ENCODE results near the gene NOL4L.

NOL4L gene

DNA sequence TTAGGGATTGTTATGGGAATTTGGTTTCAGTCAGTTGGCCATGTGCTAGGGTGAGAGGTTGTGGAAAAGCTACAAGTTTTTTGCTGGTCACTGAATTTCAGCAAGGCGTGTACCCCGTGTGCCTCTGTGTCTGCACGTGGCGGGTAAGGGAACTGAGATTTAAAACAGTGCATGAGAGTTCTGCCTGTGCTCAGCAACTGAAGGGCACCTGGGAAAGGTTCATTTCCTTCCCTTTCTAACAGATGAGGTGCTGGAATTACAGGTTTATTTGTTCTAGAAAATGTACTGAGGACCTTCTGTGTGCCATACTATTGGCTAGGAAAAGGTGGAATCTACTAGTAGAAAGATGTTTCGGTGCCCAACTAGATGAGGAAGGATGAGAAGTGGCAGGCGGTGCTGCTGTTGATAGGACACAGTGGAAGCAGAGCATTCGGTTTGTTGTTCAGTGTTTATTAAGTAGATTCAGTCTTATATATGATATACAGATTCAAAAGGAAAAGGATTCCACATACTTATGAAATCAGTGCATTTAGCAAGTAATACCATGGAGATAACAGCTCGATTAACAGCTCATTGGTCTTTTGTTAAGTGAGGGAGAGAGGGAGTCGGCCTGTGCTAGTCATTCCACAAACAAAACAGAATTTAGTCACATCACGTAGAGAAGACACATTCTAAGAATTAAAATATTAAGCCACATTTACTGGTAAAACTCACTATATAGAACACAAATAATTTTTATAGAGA is 142.3 kb downstream of the NOL4L start:
- no peak for DNase-seq

DNA sequence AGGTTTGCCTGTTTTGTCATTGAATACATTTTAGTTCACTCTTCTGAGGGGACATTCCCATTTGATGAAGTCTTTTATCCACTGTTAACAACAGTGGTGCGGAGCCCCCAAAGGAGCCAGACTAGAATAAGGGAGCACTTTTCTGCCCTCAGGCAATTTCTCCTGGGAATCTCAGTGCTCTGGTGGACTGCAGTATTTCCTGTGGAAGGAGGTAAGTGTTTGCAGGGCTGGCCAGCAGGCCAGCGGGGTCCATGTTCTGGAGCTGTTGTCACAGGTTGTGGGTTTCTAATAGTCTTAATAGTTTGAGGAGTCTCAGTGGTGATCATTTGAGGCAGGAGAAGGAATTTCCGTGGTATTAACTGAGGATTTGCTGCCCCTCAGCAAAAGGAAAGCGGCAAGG is 143.5 kb downstream of the NOL4L start:
- no peak for DNase-seq

DNA sequence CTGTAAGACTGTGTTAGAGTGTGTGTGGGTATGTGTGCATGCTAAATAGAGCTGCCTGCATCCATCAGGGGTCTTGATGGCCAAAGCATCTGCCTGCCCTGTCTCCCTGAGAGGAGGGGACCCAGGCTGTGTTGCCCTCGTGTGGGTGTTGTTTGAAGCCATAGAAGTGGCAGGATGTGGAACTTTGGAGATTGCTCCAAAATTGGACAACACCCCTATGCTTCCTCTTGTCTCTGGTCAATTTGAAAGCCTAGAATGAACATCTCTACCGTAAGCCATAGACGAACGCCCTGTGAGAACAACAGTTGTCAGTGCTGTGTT is 144.4 kb downstream of the NOL4L start:
- DNase-seq, result no peak

DNA sequence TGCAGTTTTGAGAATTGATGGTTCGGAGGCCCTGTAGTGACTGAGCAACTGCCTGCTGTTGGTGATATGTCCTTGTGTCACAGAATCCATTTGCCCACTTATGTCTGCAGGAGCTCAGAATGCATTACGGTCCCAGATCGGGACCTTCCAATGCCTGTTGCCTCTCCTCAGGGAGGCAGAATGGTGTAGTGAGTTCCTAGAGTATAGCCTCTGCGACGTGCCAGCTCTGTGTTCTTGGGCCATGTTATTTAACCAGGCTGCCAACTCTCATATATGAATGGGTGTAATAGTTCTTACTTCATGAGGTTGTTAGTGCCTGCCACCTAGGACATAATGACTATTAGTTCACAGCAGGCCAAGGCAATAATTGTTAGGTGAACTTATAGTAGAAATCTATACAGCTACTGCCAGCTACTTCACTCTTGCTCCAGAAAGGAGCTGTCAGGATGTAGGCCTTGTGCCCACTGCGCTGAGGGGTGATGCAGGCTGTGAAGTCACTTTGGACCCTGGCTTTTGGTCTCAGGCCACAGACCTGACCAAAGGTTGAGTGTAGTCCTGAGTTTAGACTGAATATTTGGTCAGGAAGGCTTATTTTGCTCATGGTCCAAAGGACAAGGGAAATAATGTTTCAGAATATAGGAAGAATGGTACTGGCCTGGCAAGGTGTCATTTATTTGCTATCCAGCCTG is 144.9 kb downstream of the NOL4L start:
- DNase-seq, result no peak

DNA sequence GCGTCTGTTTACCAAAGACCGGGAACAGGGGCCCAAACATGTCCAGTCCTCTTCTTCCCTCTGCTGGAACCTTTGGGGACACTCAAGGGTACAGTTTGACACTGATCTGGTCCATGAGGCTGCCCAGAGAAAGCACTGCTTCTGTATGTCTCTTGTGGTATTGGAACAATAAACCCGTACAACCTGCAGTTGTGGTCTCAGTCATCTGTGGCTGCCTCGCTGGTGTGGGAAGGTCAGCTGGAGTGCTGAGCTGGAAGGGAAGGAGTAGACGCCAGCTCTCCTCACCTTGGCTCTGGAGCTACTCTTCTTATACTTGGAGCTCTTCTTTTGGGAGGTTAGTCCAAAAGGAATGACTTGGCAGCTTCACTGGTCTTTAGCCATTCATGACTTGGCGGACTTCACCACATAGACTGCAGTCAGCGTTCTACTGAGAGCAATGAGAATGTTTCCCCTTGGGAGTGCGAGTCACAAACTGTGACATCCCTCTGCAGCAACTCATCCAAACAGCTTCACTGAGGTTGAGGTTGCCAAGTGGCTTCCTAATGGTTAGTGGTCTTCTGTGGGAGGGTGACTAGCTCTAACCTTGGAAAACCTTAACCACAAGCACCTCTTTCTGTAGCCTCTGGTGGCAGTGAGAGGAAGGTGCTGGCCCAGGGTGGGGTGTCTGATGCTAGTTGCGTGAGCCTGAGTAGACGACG is 145.9 kb downstream of the NOL4L start:
- no peak for DNase-seq

DNA sequence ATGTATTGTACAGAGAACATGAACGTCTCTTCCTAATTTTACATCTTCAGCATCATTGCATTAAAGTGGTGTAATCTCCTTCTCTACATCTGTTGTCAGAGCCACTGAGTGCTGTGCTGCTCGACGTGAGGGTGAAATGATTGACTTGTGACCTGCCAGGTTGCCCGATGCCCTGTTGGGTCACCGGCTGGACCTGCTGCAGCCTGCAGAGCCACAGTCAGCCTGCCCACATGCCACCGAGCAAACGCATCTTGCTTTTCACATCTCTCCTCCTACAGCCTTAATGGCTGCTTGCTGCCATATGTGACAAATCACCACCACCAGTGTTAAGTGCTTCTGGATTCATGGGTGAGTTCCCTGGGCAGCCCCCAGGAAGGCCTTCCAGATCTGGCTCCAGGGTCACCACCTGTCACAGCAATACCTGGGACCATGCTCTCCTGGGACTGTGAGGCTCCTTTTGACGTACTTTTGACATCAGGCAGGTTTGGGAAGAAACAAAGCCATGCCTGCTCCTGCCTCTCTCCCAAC is 146.7 kb downstream of the NOL4L start:
- DNase-seq, result no peak

DNA sequence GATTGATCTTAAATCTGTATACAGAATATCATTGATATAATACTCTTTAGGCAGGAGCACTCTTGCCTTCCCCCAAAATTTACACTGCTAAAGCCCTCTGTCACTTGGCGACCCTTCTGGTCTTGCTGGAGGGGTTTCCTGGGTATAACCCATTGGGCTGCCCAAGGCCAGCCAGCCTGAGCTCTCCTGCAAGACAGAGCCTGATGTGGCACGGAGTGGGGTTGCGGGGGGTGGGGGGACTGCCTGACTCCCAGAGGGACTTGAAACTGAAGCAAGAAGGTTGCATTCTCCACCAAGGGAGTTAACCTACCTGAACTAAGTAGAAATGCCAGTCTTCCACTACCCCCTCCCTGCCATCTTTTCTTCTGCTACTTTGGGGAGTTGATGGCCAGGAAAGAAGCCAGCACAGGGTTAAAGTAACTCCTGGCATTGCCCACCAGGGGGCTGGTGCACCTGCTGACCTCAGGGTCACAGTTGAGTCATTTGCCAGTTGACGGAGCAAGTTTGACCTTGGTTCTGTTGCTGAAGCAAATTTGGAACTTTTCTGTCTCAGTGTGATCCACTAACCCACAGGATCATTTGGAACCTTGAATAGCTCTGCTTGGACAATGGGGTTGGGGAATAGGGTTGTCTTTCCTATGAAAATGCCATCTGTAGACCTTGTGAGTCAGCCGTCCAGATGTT is 147.6 kb downstream of the NOL4L start:
- no peak for DNase-seq

DNA sequence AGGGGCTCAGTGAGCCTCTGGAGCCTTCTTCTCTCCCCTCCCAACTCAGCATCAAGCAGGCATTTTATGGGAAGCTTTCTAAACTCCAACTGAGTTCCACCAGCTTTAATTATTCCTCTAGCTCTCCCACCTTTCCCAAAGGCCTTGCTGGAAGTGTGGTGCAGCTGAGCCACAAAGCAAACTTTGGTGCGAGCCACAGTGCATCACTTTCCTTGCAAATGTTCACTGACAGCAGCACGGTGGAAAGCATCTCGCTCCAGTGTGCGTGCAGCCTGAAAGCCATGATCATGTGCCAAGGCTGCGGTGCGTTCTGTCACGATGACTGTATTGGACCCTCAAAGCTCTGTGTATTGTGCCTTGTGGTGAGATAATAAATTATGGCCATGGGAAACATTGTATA is 148.2 kb downstream of the NOL4L start:
- DNase-seq, result no peak

DNA sequence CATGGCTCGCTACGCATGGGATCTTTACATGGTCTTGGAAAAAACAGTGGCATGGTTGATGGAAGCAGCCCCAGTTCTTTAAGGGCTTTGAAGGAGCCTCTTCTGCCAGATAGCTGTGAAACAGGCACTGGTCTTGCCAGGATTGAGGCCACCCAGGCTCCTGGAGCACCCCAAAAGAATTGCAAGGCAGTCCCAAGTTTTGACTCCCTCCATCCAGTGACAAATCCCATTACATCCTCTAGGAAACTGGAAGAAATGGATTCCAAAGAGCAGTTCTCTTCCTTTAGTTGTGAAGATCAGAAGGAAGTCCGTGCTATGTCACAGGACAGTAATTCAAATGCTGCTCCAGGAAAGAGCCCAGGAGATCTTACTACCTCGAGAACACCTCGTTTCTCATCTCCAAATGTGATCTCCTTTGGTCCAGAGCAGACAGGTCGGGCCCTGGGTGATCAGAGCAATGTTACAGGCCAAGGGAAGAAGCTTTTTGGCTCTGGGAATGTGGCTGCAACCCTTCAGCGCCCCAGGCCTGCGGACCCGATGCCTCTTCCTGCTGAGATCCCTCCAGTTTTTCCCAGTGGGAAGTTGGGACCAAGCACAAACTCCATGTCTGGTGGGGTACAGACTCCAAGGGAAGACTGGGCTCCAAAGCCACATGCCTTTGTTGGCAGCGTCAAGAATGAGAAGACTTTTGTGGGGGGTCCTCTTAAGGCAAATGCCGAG is 148.8 kb downstream of the NOL4L start:
- no peak for DNase-seq

DNA sequence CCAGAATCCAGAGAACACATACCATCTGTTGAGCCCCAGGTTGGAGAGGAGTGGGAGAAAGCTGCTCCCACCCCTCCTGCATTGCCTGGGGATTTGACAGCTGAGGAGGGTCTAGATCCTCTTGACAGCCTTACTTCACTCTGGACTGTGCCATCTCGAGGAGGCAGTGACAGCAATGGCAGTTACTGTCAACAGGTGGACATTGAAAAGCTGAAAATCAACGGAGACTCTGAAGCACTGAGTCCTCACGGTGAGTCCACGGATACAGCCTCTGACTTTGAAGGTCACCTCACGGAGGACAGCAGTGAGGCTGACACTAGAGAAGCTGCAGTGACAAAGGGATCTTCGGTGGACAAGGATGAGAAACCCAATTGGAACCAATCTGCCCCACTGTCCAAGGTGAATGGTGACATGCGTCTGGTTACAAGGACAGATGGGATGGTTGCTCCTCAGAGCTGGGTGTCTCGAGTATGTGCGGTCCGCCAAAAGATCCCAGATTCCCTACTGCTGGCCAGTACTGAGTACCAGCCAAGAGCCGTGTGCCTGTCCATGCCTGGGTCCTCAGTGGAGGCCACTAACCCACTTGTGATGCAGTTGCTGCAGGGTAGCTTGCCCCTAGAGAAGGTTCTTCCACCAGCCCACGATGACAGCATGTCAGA is 149.6 kb downstream of the NOL4L start:
- DNase-seq, result no peak

DNA sequence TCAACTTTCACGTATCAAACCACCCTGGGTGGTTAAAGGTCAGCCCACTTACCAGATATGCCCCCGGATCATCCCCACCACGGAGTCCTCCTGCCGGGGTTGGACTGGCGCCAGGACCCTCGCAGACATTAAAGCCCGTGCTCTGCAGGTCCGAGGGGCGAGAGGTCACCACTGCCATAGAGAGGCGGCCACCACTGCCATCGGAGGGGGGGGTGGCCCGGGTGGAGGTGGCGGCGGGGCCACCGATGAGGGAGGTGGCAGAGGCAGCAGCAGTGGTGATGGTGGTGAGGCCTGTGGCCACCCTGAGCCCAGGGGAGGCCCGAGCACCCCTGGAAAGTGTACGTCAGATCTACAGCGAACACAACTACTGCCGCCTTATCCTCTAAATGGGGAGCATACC is 150.7 kb downstream of the NOL4L start:
- DNase-seq, result no peak

DNA sequence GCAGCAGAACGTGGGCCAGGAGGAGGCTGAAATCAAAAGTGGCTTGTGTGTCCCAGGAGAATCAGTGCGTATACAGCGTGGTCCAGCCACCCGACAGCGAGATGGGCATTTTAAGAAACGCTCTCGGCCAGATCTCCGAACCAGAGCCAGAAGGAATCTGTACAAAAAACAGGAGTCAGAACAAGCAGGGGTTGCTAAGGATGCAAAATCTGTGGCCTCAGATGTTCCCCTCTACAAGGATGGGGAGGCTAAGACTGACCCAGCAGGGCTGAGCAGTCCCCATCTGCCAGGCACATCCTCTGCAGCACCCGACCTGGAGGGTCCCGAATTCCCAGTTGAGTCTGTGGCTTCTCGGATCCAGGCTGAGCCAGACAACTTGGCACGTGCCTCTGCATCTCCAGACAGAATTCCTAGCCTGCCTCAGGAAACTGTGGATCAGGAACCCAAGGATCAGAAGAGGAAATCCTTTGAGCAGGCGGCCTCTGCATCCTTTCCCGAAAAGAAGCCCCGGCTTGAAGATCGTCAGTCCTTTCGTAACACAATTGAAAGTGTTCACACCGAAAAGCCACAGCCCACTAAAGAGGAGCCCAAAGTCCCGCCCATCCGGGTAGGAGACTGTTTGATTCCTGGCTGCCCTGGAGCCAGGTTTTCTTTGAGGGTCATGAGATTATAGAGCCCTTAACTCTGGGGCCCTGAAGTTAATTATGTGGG is 151.7 kb downstream of the NOL4L start:
- no peak for DNase-seq

DNA sequence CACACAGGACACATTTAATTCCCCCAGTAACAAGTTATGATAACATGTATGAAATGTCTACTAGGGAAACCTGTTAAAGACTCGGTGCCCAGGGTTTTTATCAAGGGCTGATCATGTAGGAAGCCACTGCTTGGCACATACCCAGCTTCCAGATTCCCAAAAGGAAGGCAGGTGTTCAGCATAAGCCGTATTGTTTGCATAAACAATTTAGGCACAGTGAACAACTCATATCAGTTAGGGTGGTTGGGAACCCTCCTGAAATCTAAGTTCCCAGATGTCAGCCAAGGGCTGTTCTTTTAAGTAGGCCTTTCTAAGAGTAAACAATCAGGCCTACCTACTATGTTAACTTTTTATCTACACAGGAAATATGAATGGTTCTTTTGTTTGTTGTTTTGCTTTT is 152.9 kb downstream of the NOL4L start:
- DNase-seq, result no peak

DNA sequence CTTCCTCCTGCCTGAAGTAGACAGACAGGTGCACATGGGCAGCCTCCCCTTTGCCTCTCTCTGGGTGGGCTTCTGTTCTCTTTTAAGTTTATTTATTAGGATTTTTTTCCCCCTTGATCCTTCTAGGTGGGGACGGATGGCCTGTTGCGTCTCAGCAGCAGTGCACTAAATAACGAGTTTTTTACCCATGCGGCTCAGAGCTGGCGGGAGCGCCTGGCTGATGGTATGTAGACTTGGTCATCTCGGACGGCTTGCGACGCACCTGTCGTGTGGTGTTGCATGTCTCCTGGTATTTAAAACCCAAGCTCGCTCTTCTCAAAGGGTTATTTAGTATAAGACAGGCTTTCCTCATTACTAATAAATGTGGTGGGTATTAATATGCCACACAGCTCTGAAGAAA is 153.7 kb downstream of the NOL4L start:
- no peak for DNase-seq

DNA sequence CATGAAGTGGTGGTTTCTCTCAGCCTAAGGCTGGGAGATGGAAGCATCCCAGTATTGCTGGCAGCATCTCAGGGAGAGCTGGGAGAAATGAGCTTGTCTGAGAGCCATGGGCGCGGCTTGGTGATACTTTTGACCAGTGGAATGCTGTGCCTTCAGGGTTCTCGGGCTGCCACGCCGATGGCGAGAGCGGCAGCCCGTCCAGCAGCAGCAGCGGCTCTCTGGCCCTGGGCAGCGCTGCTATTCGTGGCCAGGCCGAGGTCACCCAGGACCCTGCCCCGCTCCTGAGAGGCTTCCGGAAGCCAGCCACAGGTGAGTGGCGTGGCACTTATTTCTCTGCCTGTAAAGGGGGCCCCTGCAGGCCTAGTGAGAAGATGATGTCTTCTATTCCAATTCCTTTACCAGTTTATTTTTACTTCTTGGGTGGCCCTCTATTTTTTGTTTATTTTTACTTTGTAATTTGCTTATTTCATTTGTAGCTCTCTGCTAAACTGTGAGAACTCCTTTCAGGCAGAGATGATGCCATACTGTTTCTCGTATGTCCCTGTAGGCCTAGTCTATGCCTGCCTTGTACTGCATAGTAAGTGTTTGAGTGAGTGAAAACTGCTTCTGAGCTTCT is 155.3 kb downstream of the NOL4L start:
- DNase-seq, result no peak

DNA sequence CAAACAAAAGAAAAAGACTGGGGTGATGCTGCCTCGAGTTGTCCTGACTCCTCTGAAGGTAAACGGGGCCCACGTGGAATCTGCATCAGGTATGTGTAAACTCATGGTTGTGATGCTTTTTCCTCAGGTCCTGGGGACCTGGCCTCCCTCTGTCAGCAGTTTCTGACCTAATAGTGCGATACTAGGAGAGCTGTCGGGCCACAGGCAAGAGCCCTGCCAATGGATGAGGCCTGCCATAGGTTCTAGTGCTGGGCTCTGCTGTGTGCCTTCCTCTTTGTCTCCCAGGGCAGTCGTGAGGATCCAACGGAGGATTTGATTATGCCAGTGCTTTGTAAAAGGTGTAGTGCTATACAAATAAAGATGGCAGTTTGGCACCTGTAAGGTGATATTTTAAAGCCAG is 155.8 kb downstream of the NOL4L start:
- DNase-seq, result no peak

DNA sequence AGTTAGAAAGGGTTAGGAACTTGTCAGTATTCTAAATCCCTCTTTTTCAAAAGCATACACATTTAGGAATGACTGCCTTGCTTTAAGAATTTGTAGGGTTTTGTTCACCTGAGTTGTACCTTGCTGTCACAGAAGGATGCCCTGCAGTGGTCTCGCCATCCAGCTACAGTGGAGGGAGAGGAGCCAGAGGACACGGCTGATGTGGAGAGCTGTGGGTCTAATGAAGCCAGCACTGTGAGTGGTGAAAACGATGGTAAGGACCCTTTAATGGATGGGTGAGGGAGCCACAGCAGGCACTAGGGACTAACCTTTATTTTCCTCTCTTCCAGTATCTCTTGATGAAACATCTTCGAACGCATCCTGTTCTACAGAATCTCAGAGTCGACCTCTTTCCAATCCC is 157.1 kb downstream of the NOL4L start:
- no peak for DNase-seq

DNA sequence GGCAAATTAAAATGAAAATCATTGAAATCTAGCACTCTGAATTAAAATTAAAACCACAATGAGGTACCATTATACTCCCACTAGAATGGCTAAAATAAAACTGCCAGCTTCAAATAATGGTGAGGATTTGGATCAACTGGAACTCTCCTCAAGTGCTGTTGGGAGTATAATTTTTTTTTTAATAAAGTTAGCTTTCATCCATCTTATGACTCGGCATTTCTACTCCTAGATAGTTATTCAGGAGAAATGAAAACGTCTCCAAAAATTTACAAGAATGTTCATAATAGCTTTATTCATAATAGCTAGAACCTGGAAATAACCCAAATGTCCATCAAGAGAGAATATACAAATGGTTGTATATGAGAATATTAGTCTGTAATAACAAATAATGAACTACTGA is 163.8 kb downstream of the NOL4L start:
- DNase-seq, result no peak

DNA sequence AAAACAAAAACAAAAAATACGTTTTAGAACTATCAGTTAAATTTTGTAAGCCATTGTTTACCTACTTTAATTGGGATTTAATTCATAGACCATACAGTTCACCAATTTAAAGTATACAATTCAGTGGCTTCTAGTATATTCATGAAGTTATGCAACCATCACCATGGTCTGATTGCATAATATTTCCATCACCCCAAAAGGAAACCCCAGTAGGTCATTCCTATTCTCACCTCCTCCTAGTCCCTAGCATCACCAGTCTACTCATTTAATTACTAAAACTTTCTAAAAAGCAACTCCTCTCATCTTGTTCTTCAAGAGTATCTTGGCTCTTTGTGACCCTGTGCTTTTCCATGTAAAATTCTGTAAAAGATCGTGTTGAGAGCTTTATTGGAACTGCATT is 166.8 kb downstream of the NOL4L start:
- DNase-seq, result no peak

DNA sequence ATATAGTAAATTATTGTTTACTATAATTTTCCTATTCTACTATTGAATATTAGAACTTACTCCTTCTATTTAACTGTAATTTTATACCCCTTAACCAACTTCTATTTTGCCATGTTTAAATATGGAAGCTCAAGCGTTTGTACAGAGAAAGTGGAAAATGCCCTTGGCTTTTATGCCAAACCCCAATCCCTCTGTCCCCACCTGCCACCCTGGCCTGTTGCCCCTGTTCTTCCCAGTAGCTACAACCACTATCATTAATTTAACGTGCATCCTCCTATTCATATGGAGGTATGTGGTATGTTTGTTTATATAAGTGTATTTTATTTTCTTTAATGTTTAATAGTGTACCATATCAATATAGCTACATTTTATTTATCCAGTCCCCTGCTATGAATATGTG is 168.9 kb downstream of the NOL4L start:
- no peak for DNase-seq

DNA sequence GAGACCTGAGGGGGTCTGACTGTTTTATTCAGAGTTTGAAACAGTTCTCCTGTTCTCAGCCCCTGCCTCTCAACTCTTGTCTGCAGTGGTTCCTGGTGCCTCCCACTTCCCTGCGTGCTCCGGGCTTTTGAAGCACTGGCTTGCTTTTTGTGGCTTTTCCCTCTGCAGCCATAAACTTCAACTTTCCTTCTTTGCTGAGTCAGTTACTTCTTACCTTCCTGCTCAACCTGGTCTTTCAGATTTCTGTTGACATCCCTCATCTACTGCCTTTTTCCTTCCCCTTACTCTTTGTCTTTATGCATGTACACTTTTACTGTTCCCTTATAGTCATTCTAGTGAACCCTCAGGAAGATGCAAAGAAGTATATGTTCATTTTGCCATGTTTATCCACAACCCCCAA is 169.6 kb downstream of the NOL4L start:
- no peak for DNase-seq
